Activated CD8-positive, alpha-beta memory T cell treated with anti-CD3 and anti-CD28 coated beads, Interleukin-2, amount 10 ng/mL, durations not matched to agents 7 days and 5 days (primary cell): Measurements from ENCODE around the gene PRKAR2A. TPM values are rescaled to one million over a fixed set of nuclear protein-coding genes. Genes with fewer than 3 reads are reported as not detected.

ENCODE experiments used
- ATAC-seq: fragments of 150-1000 bp; cut with Tn5 transposase; one replicate; pipeline ENCODE4 v1.10.0; 2021; ENCODE audit warnings: moderate library complexity
- CTCF ChIA-PET: fragments of 350-600 bp; sonication (Branson Sonifier 250); formaldehyde crosslinking; loops from one replicate; lab custom pipeline; 2021; ENCODE audit warnings: antibody characterized with exemption; lab: Charles Lee
- DNase-seq: peaks from one replicate; pipeline ENCODE4 v3.0.0-alpha.2; 2020
- H3K27ac Mint-ChIP-seq: one replicate; pipeline ENCODE4 v1.8.0; 2021; ENCODE audit warnings: mild to moderate bottlenecking, mixed read lengths
- H3K27me3 Mint-ChIP-seq: one replicate; pipeline ENCODE4 v1.8.0; 2021; ENCODE audit warnings: mixed read lengths
- H3K36me3 Mint-ChIP-seq: one replicate; pipeline ENCODE4 v1.8.0; 2021; ENCODE audit warnings: mild to moderate bottlenecking, mixed read lengths
- H3K4me1 Mint-ChIP-seq: one replicate; pipeline ENCODE4 v1.8.0; 2021; ENCODE audit warnings: mixed read lengths
- H3K4me3 Mint-ChIP-seq: one replicate; pipeline ENCODE4 v1.8.0; 2021; ENCODE audit warnings: mild to moderate bottlenecking, moderate library complexity, mixed read lengths
- H3K9me3 Mint-ChIP-seq: one replicate; pipeline ENCODE4 v1.8.0; 2022; ENCODE audit warnings: low read depth, mixed read lengths
- total RNA-seq, 2 experiments: library from RNA; stranded (reverse); gene quantifications; one replicate each; pipeline ENCODE4 v1.2.3, GENCODE V29; 2021

PRKAR2A gene
- total RNA-seq, 2 experiments from 2014 or later = 27.9 to 33.0 TPM

GRCh38 chr3:48698891-48699290, 148.8 kb downstream of the PRKAR2A start:
- Mint-ChIP-seq H3K9me3 (no peaks in the 10 kb centered on the region), H3K27ac (no peak overlapping the region), H3K4me3 (no peak overlapping the region), H3K27me3 (no peaks in the 10 kb centered on the region), H3K4me1 (peaks cover 6% of the 10 kb centered on the region), H3K36me3 (peaks cover 32% of the 10 kb centered on the region)
- no peak for ATAC-seq
- CTCF ChIA-PET = interaction anchor here (0.6 to 1.5 kb wide), 2 partner anchors 13 to 444 kb away, joined by 6 to 8 read pairs; no protein-coding TSS in a partner anchor
- no peak for DNase-seq

GRCh38 chr3:48697952-48698351, 149.7 kb downstream of the PRKAR2A start:
- Mint-ChIP-seq H3K27me3 (no peaks in the 10 kb centered on the region), H3K36me3 (peaks cover 36% of the 10 kb centered on the region), H3K27ac (no peak overlapping the region), H3K4me3 (no peak overlapping the region), H3K9me3 (no peaks in the 10 kb centered on the region), H3K4me1 (peaks cover 6% of the 10 kb centered on the region)
- no peak for DNase-seq
- no peak for ATAC-seq
- CTCF ChIA-PET = interaction anchor here (2.4 kb wide), 1 partner anchor 12 kb away, joined by 9 read pairs; the partner anchor contains the start of gene NCKIPSD

GRCh38 chr3:48696601-48697000, 151.1 kb downstream of the PRKAR2A start:
- Mint-ChIP-seq H3K27ac (no peak overlapping the region), H3K4me1 (peaks cover 5% of the 10 kb centered on the region), H3K36me3 (peaks cover 37% of the 10 kb centered on the region), H3K9me3 (no peaks in the 10 kb centered on the region), H3K27me3 (no peaks in the 10 kb centered on the region), H3K4me3 (no peak overlapping the region)
- no peak for ATAC-seq
- CTCF ChIA-PET = interaction anchor here (1.7 to 2.4 kb wide), 2 partner anchors 11 to 12 kb away, joined by 4 to 9 read pairs; partner anchors contain the start of gene NCKIPSD
- DNase-seq = no peak

Other genes with a start within 250 kb of the PRKAR2A start
- 100 to 1,000 TPM; 201 to 220 TPM for gene UQCRC1, start 238.2 kb downstream of the PRKAR2A start, total RNA-seq
- gene TMEM89, start 226.1 kb downstream of the PRKAR2A start, total RNA-seq = under 1 TPM in 1 of 2 experiments, not detected in 1; 0.73 TPM
- gene SLC26A6, start 212.4 kb downstream of the PRKAR2A start, total RNA-seq = 10 to 100 TPM; 44.9 to 59.0 TPM
- 10 to 100 TPM; 20.9 to 24.0 TPM for gene CELSR3, start 185.0 kb downstream of the PRKAR2A start, total RNA-seq
- 10 to 100 TPM; 33.4 to 43.0 TPM for gene NCKIPSD, start 162.0 kb downstream of the PRKAR2A start, total RNA-seq
- 10 to 100 TPM; 65.3 to 69.7 TPM for gene IP6K2, start 130.7 kb downstream of the PRKAR2A start, total RNA-seq
- 10 to 100 TPM; 26.7 to 35.6 TPM for gene SLC25A20, start 51.0 kb upstream of the PRKAR2A start, total RNA-seq
- 100 to 1,000 TPM; 118 to 156 TPM for gene ARIH2, start 71.0 kb upstream of the PRKAR2A start, total RNA-seq
- 10 to 100 TPM; 44.5 to 50.6 TPM for gene P4HTM, start 142.4 kb upstream of the PRKAR2A start, total RNA-seq
- gene WDR6, start 159.5 kb upstream of the PRKAR2A start, total RNA-seq = 100 to 1,000 TPM; 130 to 154 TPM
- gene DALRD3, start 170.7 kb upstream of the PRKAR2A start, total RNA-seq = 10 to 100 TPM; 25.8 to 29.9 TPM
- gene NDUFAF3, start 174.2 kb upstream of the PRKAR2A start, total RNA-seq = 100 to 1,000 TPM in 1 of 2 experiments, 10 to 100 TPM in 1; 94.3 to 101 TPM
- 100 to 1,000 TPM; 186 to 229 TPM for gene IMPDH2, start 181.5 kb upstream of the PRKAR2A start, total RNA-seq
- 100 to 1,000 TPM; 142 to 149 TPM for gene QRICH1, start 246.2 kb upstream of the PRKAR2A start, total RNA-seq